ENCODE results near the gene ENHO.
A peak's percentile ranks its signal among the peaks of the same experiment; 100 is the strongest.
"Not testable (repeated sequence)": the region's sequence is repeated elsewhere in the genome, so short reads cannot be mapped to it uniquely, and the experiment has no call there.

The ENHO gene

GRCh38 chr9:34506623-34507022 lies 16.2 kb downstream of the ENHO start:
- no peak for DNase-seq (ENCODE audit: low spot score)

- DNase-seq (ENCODE audit: low spot score) = no peak
Measured at GRCh38 chr9:34505370-34506120, 17.2 kb downstream of the ENHO start.

- no peak for DNase-seq (ENCODE audit: low spot score)
Measured at GRCh38 chr9:34503406-34503805, 19.4 kb downstream of the ENHO start.

- DNase-seq (ENCODE audit: low spot score) = no peak
Measured at GRCh38 chr9:34502891-34503290, 19.9 kb downstream of the ENHO start.

GRCh38 chr9:34502471-34502870 lies 20.3 kb downstream of the ENHO start:
- DNase-seq (ENCODE audit: low spot score) = no peak

DNA sequence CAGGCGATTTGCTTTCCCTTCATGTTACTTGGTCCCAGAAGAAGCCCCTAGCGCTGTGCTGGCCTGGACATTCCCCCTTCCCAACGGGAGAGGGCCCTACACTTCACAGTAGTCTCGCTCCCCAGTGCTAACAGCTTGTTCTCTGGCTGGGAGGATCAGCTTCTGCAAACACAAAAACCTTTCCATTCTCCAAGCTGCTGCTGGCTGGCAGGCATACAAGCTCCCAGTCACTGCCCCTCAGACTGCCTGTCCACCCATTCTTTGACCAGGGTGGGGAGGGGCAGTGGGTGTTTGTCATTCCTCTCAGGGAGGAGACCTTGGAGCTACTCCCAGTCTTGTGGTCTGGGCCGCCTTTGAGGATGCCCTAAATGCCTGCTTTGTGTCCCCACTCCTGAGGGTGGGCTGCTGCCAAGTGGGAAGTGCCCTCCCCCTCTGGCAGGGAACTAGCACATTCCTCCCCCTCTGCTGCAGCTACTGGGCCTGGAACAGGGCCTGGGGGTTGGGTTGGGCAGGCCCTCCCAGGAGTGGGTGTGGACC lies 20.8 kb downstream of the ENHO start:
- DNase-seq (ENCODE audit: low spot score) = no peak

- DNase-seq (ENCODE audit: low spot score) = no peak
Measured at GRCh38 chr9:34501372-34501771, 21.4 kb downstream of the ENHO start.

- peak; percentile 80 for DNase-seq (ENCODE audit: low spot score)
Measured at GRCh38 chr9:34500623-34501267, 22.0 kb downstream of the ENHO start.

GRCh38 chr9:34499076-34499475 lies 23.7 kb downstream of the ENHO start:
- no peak for DNase-seq (ENCODE audit: low spot score)

- DNase-seq (ENCODE audit: low spot score) = no peak
Measured at GRCh38 chr9:34498553-34498952, 24.2 kb downstream of the ENHO start.

GRCh38 chr9:34496149-34496712 lies 26.6 kb downstream of the ENHO start:
- no peak for DNase-seq (ENCODE audit: low spot score)

DNA sequence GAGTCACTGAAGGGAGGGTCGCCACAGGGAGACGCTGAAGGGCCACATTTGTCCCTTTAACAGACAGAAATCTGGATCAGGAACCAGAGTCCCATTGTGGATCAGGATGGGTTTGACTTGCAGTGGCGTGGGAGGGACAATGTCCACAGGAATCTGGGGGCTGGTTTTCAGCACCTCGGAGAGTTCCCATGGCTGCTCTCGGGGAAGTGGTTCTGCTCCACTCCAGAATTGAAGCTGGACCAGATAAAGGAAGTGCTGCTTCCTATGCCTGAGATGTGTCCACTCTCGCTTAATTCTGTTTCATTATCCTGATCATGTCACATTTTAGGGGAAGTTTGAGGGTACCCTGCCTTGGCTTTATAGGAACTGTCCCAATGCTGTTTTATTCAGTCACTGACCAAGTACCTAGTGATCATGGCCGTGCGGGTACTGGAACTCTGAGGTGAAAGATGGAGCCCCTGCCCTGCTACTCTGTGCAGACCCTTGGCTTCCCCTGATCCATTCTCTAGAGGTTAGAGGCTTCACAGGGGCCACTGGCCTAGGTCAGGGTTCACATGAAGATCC lies 28.7 kb downstream of the ENHO start:
- DNase-seq (ENCODE audit: low spot score) = peak; percentile 33

DNA sequence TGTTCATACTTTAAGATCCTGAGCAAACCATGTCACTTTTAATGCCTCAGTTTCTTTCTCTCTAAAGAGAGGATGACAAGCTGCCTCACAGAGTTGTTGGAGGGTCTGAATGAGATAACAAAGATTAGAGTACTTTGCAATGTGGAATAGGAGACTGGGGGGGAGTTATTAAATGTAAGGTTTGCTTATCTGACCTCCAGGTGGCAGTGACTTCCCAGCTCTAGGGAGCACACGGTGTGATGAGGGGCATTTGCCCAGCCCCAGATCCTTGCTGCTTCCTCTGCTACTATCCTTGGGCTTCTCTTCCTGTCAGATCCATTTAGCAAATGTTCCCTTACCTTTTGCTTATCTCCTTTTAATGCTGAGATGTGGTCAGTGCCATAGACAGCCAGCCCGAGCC lies 30.7 kb downstream of the ENHO start:
- no peak for DNase-seq (ENCODE audit: low spot score)

- no peak for DNase-seq (ENCODE audit: low spot score)
Measured at GRCh38 chr9:34491596-34491995, 31.2 kb downstream of the ENHO start.

DNA sequence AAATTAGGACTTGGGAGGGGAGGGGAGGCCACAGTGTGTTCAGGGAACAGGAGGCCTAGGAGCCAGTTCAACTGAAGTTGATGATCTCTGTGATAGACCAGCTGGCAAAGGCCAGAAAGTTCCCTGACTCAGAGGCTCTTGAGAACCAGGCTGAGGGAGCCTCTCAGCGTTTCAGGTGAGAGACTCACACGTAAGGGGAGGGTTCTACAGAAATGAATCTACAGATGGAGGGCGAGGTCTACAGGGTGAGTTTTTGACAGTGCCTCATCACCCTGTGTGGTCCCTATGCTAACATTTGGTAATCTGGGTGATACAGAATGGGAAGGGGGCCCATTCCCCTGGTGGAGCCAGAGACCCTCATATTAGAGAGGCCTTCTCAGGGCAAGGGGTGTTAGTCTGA lies 32.0 kb downstream of the ENHO start:
- no peak for DNase-seq (ENCODE audit: low spot score)

DNA sequence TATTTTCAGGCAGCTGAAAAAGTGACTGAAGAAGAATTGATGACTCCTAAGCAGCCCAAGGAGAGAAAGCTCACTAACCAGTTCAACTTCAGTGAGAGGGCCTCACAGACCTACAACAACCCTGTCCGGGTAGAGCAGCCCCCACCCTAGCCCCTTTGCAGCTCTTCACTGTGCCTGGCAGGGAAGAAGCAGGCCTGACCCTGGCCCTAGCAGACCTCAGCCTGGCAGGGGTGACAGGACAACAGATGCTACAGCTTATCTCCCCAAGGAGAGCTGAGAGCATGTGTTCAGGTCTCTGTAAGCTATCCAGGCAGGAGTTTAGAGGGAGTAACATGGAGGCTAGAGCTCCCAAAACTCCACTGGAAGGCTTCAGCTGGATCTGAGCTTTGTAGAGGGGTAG lies 32.4 kb downstream of the ENHO start:
- no peak for DNase-seq (ENCODE audit: low spot score)

GRCh38 chr9:34486572-34486971 lies 36.2 kb downstream of the ENHO start:
- no peak for DNase-seq (ENCODE audit: low spot score)

- no peak for DNase-seq (ENCODE audit: low spot score)
Measured at GRCh38 chr9:34485822-34486221, 37.0 kb downstream of the ENHO start.

GRCh38 chr9:34484678-34485077 lies 38.1 kb downstream of the ENHO start:
- DNase-seq (ENCODE audit: low spot score) = no peak

DNA sequence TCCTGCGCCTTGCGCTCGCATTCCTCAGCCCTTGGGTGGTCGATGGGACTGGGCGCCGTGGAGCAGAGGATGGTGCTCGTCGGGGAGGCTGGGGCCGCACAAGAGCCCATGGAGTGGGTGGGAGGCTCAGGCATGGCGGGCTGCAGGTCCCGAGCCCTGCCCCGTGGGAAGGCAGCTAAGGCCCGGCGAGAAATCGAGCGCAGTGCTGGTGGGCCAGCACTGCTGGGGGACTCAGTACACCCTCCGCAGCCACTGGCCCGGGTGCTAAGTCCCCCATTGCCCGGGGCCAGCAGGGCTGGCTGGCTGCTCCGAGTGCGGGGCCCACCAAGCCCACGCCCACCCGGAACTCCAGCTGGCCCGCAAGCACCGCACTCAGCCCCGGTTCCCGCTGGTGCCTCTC lies 40.0 kb downstream of the ENHO start:
- not testable (repeated sequence) for DNase-seq (ENCODE audit: low spot score)

GRCh38 chr9:34481620-34482019 lies 41.2 kb downstream of the ENHO start:
- DNase-seq (ENCODE audit: low spot score) = not testable (repeated sequence)

DNA sequence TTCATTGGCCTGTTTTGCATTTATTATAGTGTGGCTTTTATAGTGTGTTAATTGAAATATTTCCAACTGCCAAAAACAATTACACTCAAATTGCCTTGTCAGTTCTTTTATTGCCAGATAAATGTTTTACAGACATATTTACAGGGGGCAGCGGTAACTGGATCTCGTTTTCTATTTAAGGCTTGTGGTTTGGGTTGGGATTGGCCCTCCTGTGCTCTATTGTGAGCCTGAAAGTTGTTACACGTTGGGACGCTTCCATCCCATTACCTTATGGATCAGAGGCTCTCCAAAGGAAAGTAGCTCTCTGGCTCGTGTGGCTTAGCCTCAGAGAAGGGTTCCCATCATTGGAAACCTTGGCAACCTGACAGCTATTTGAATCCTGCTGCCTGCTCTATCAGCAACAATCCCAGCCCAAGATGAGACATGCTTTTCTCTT lies 43.3 kb downstream of the ENHO start:
- DNase-seq (ENCODE audit: low spot score) = no peak

- no peak for DNase-seq (ENCODE audit: low spot score)
Measured at GRCh38 chr9:34477541-34477940, 45.2 kb downstream of the ENHO start.
